ENCODE results near the gene PIGC.
"Not testable (repeated sequence)": the region's sequence is repeated elsewhere in the genome, so short reads cannot be mapped to it uniquely, and the experiment has no call there.

Gene PIGC

DNA sequence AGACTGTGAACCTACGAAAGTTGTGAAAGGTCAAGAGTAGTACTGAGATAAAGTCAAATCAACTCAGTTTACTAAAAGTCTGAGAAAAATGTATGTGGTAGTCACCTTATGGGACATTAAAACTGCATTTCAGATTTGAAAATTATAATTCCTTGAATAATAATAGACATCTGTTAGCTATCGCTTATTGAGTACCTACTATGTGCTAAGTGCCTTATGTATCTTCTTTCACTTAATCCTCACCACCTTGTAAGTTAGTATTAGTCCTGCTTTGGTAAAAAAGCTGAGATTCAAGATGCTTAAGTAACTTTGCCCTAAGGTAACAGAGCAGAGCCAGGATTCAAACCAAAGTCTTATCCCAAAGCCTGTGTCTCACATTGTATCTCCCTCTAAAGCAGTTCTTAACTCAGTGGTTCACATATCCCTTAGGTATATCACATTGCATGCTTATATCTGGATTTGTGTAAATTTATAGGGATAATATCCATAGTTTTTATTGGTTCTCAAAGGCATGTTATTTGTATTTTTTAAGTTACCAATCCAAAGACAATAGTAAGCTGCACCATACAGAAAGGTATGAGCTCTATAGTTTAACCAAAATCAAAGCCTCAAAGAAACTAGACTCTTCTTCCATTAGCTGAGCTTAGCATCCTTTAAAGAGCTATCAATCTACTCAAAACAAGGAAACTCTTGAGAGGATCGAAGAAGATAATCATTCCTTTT is 865 bp downstream of the PIGC start:
- DNase-seq (ENCODE audit: low read depth in 1 of 2, low spot score in 1 of 2) = no peak
- in situ Hi-C loops (cut with HindIII; ENCODE audit: low pct_unique_long_range_greater_than_20kb, low sequenced_read_pairs) = no loop called here
- no peak for TF ChIP-seq JUND (IDR thresholded peaks at IDR 0.05; ENCODE audit: low read depth)

DNA sequence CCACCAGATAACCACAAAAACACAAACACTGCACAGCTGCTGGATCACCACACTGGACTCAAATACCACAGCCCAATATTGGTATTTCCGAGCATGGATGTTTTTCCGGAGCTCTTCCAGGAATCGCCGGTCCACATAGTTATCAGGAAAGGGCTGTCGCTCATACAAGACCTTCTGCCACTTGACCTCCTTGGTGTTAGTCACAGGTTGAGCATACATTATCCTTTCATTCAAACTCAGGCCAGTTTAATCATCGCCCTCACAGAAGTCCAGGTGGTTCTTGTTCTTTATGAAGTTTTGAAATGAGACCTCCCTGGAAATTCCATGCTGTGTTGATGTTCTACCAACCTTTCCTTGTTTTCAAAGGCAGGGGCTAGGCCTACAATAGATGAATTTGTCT is 1.5 kb downstream of the PIGC start:
- TF ChIP-seq JUND (IDR thresholded peaks at IDR 0.05; ENCODE audit: low read depth) = no peak
- DNase-seq (ENCODE audit: low read depth in 1 of 2, low spot score in 1 of 2) = no peak
- in situ Hi-C loops (cut with HindIII; ENCODE audit: low pct_unique_long_range_greater_than_20kb, low sequenced_read_pairs) = no loop called here

DNA sequence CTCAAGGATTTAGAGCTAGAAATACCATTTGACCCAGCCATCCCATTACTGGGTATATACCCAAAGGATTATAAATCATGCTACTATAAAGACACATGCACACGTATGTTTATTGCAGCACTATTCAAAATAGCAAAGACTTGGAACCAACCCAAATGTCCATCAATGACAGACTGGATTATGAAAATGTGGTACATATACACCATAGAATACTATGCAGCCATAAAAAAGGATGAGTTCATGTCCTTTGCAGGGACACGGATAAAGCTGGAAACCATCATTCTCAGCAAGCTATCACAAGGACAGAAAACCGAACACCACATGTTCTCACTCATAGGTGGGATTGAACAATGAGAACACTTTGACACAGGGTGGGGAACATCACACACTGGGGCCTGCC is 6.7 kb downstream of the PIGC start:
- DNase-seq (ENCODE audit: low read depth in 1 of 2, low spot score in 1 of 2); in situ Hi-C loops (cut with HindIII; ENCODE audit: low pct_unique_long_range_greater_than_20kb, low sequenced_read_pairs): not testable (repeated sequence)

GRCh38 chr1:172431721-172432192 is 12.1 kb downstream of the PIGC start:
- in situ Hi-C loops (cut with HindIII; ENCODE audit: low pct_unique_long_range_greater_than_20kb, low sequenced_read_pairs) = no loop called here
- no peak for TF ChIP-seq JUND (IDR thresholded peaks at IDR 0.05; ENCODE audit: low read depth)
- peak in 1 of 2 experiments; percentile 61 for DNase-seq (ENCODE audit: low read depth in 1 of 2, low spot score in 1 of 2)

DNA sequence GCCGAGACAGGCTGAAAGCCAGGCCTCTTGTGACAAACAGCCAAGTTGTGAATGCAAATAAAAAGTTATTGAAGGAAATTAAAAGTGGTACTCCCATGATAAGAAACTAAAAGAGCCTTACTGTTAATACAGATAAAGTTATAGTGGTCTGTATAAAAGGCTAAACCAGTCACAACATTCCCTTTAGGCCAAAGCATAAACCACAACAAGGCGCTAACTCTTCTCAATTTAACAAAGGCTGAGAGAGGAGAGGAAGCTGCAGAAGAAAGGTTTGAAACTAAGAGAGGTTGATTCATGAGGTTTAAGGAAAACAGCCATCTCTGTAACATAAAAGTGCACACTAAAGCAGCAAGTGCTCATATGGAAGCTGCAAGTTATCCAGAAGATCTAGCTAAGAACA is 12.7 kb downstream of the PIGC start:
- TF ChIP-seq JUND (IDR thresholded peaks at IDR 0.05; ENCODE audit: low read depth) = no peak
- in situ Hi-C loops (cut with HindIII; ENCODE audit: low pct_unique_long_range_greater_than_20kb, low sequenced_read_pairs) = no loop called here
- no peak for DNase-seq (ENCODE audit: low read depth in 1 of 2, low spot score in 1 of 2)

GRCh38 chr1:172430128-172430454 is 13.8 kb downstream of the PIGC start:
- DNase-seq (ENCODE audit: low read depth in 1 of 2, low spot score in 1 of 2) = no peak
- TF ChIP-seq JUND (IDR thresholded peaks at IDR 0.05; ENCODE audit: low read depth) = no peak
- in situ Hi-C loops (cut with HindIII; ENCODE audit: low pct_unique_long_range_greater_than_20kb, low sequenced_read_pairs) = no loop called here

GRCh38 chr1:172429331-172430127 is 14.3 kb downstream of the PIGC start:
- TF ChIP-seq JUND (IDR thresholded peaks at IDR 0.05; ENCODE audit: low read depth) = no peak
- peak; percentile 46 to 84 for DNase-seq (ENCODE audit: low read depth in 1 of 2, low spot score in 1 of 2)
- in situ Hi-C loops (cut with HindIII; ENCODE audit: low pct_unique_long_range_greater_than_20kb, low sequenced_read_pairs) = no loop called here

DNA sequence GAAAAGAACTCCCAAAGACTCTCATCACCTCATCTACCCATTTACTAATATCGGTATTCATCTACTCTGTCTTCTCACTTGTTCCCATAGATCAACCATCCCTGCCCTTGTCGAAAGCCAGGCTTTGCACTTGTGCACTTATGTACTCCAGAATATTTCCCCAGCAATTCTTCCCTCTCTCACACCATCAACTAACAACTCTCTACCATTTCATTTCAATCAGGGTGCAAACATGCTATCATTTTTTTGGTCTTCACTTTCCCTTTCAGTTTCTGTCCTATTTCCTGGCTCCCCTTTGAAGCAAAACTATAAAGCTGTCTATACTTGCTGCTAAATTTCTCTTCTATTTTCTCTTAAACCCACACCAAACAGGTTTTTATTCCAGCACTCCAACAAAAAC is 16.7 kb downstream of the PIGC start:
- in situ Hi-C loops (cut with HindIII; ENCODE audit: low pct_unique_long_range_greater_than_20kb, low sequenced_read_pairs) = no loop called here
- no peak for DNase-seq (ENCODE audit: low read depth in 1 of 2, low spot score in 1 of 2)
- no peak for TF ChIP-seq JUND (IDR thresholded peaks at IDR 0.05; ENCODE audit: low read depth)

DNA sequence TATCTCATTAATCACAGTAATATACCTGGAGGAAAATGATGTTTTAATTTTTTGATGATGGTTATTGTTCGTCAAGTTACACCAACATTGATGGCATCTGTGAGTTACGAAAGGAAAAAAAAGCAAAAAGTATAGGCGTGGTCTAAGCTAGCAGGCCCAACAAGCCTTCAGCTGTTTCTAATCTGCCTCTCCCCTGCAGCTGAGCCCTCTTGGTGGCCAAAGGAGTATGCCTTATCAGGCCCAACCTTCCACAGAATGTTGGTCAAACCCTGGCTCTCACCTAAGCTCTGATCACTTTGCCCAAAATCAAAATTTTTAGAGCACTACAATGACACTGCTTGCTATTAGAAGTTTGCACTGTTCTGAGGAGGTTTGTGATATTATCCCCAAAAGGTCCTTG is 18.5 kb downstream of the PIGC start:
- no peak for TF ChIP-seq JUND (IDR thresholded peaks at IDR 0.05; ENCODE audit: low read depth)
- in situ Hi-C loops (cut with HindIII; ENCODE audit: low pct_unique_long_range_greater_than_20kb, low sequenced_read_pairs) = no loop called here
- no peak for DNase-seq (ENCODE audit: low read depth in 1 of 2, low spot score in 1 of 2)

DNA sequence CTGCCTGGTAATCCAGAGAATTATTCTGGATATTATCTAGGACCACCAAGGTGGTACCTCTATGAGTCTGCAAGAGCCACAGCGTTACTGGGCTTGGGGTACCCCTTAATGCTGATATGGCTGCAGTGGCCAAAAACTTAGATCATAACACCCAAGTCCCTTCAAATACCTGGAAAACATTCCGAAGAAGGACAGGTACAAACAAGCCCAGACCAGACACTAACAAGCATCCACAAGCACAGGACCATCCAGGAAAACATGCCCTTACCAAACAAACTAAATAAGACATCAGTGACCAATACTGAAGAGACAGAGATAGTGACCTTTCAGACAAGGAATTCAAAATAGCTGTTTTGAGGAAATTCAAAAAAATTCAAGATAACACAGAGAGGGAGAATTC is 20.5 kb downstream of the PIGC start:
- in situ Hi-C loops (cut with HindIII; ENCODE audit: low pct_unique_long_range_greater_than_20kb, low sequenced_read_pairs) = no loop called here
- no peak for DNase-seq (ENCODE audit: low read depth in 1 of 2, low spot score in 1 of 2)
- no peak for TF ChIP-seq JUND (IDR thresholded peaks at IDR 0.05; ENCODE audit: low read depth)

DNA sequence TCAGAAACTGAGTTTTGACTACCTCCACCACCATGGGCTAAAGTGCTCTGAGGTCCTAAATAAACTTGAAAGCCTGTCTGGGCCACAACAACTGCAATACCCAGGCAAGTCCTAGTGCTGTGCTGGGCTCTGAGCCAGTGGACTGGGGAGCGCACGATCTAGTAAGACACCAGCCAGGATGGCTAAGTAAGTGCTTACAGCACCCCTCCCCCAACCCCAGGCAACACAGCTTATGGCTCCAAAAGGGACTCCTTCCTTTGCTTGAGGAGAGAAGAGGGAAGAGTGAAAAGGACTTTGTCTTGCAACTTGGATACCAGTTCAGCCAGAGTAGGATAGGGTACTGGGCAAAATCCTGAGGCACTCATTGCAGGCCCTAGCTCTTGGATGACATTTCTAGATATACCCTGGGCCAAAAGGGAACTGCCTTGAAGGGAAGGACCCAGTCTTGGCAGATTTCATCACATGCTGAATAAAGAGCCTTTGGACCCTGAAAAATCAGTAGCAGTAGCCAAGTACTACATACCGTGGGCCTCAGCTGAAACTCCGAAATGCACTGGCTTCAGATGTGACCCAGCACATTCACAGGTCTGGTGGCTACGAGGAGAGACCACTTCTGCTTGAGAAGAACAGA is 21.8 kb downstream of the PIGC start:
- in situ Hi-C loops (cut with HindIII; ENCODE audit: low pct_unique_long_range_greater_than_20kb, low sequenced_read_pairs) = no loop called here
- no peak for DNase-seq (ENCODE audit: low read depth in 1 of 2, low spot score in 1 of 2)
- no peak for TF ChIP-seq JUND (IDR thresholded peaks at IDR 0.05; ENCODE audit: low read depth)

DNA sequence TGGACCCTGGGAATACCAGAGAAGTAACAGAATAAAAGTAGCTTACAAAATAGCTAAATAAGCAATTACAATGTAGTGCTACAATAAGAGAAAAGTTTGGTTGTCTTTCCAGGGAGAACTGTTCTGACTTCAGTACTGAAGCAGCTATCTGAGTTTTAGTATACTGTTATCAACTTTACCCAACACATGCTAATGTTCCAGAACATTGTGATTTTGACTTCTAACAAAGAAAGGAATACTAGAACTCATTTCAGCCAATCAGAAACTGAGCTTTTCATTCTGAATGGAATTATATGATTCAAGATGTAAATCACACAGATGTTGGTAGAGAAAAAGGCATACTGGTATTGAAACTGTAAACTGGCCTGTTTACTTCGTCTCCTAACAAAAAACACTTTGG is 23.5 kb downstream of the PIGC start, which contains the start of gene C1orf105:
C1orf105 (plus strand) TSS at position 301 of the 400 bp plus-strand sequence. CDS start 201 bp downstream, outside the sequence.
- in situ Hi-C loops (cut with HindIII; ENCODE audit: low pct_unique_long_range_greater_than_20kb, low sequenced_read_pairs) = no loop called here

GRCh38 chr1:172417557-172417956 is 26.3 kb downstream of the PIGC start:
- DNase-seq (ENCODE audit: low read depth in 1 of 2, low spot score in 1 of 2) = no peak
- in situ Hi-C loops (cut with HindIII; ENCODE audit: low pct_unique_long_range_greater_than_20kb, low sequenced_read_pairs) = no loop called here
- TF ChIP-seq JUND (IDR thresholded peaks at IDR 0.05; ENCODE audit: low read depth) = no peak

More for the DNA sequence above, 23.5 kb downstream of the PIGC start, which contains the start of gene C1orf105:
- TF ChIP-seq JUND (IDR thresholded peaks at IDR 0.05; ENCODE audit: low read depth) = no peak
- no peak for DNase-seq (ENCODE audit: low read depth in 1 of 2, low spot score in 1 of 2)
